DOHH2 (cell line): ENCODE measurements around the gene MPC1L.

Experiments used
- EZH2phosphoT487 ChIP-seq: fragments of 200-600 bp; sonication (generic); IDR thresholded peaks from 2 replicates; pipeline ENCODE4 v1.6.1; 2017; ENCODE audit warnings: borderline replicate concordance, mild to moderate bottlenecking, antibody characterized with exemption, low read length, moderate library complexity, mixed read lengths
- TF ChIP-seq, protein P1 (sequence below): fragments of 200-600 bp; sonication (generic); IDR thresholded peaks from one replicate; pipeline ENCODE4 v1.5.1; 2014; ENCODE audit warnings: antibody characterized with exemption, mild to moderate bottlenecking, low read depth, low read length; ENCODE audit not compliant: poor library complexity, severe bottlenecking

DNA sequence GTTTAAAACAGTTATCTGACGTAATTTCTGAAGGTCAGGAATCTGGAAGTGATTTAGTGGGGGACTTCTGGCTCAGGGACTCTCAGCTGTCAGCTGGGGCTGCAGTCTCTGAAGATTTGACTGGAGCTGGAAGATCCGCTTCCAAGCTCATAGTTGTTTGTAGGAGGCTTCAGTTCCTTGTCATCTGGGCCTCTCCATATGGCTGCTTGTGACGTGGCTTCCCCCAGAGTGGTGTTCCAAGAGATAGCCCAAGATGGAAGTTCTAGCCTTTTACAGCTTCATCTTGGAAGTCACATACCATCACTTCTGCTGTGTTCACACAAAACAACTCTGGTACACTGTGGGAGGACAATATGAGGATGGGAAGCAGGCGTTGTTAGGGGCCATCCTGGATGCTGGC, 2.1 kb downstream of the MPC1L start:
- TF ChIP-seq, protein P1, sequence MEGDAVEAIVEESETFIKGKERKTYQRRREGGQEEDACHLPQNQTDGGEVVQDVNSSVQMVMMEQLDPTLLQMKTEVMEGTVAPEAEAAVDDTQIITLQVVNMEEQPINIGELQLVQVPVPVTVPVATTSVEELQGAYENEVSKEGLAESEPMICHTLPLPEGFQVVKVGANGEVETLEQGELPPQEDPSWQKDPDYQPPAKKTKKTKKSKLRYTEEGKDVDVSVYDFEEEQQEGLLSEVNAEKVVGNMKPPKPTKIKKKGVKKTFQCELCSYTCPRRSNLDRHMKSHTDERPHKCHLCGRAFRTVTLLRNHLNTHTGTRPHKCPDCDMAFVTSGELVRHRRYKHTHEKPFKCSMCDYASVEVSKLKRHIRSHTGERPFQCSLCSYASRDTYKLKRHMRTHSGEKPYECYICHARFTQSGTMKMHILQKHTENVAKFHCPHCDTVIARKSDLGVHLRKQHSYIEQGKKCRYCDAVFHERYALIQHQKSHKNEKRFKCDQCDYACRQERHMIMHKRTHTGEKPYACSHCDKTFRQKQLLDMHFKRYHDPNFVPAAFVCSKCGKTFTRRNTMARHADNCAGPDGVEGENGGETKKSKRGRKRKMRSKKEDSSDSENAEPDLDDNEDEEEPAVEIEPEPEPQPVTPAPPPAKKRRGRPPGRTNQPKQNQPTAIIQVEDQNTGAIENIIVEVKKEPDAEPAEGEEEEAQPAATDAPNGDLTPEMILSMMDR = no peak
- TF ChIP-seq EZH2phosphoT487 = no peak
